ENCODE data around the gene PRDM10. TPM values are rescaled to one million over a fixed set of nuclear protein-coding genes. Genes with fewer than 3 reads are reported as not detected.

The PRDM10 gene
- total RNA-seq, 1 experiment from 2014 or later: 7.7 TPM

DNA sequence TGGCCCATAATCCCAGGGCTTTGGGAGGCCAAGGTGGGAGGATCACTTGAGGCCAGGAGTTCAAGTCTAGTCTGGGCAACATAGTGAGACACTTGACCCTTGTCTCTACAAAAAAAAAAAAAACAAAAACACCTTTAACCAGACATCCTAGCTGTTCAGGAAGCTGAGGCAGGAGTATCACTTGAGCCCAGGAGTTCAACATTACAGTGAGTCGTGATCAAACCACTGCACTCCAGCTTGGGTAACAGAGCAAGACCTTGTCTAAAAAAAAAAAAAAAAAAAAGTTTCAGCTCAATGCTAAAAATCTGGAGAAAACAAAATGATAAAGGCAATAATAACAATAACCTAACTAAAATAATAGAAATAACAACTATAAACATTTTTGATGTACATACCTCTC lies 44.5 kb upstream of the PRDM10 start:
- no peak overlapping the region for H3K23ac ChIP-seq (ENCODE audit: insufficient read length, low read depth, low read length)
- no peak overlapping the region for H2BK12ac ChIP-seq (ENCODE audit: insufficient read length, low read depth, low read length)
- WGBS (ENCODE audit: extremely low coverage, insufficient read length, low lambda C conversion rate): no CpG with 5 or more reads among the region's 1 CpG
- H3K4ac ChIP-seq (ENCODE audit: low read depth, low read length): no peak overlapping the region
- no peak overlapping the region for H4K8ac ChIP-seq (replicated peaks; ENCODE audit: insufficient read length, low read depth, low read length)
- H3T11ph ChIP-seq (ENCODE audit: low read length): no peak overlapping the region
- no peak overlapping the region for H4K91ac ChIP-seq (ENCODE audit: insufficient read length, low read depth, low read length)
- H2AK5ac ChIP-seq (ENCODE audit: insufficient read length, low read length): no peak overlapping the region
- TF ChIP-seq, protein P1, sequence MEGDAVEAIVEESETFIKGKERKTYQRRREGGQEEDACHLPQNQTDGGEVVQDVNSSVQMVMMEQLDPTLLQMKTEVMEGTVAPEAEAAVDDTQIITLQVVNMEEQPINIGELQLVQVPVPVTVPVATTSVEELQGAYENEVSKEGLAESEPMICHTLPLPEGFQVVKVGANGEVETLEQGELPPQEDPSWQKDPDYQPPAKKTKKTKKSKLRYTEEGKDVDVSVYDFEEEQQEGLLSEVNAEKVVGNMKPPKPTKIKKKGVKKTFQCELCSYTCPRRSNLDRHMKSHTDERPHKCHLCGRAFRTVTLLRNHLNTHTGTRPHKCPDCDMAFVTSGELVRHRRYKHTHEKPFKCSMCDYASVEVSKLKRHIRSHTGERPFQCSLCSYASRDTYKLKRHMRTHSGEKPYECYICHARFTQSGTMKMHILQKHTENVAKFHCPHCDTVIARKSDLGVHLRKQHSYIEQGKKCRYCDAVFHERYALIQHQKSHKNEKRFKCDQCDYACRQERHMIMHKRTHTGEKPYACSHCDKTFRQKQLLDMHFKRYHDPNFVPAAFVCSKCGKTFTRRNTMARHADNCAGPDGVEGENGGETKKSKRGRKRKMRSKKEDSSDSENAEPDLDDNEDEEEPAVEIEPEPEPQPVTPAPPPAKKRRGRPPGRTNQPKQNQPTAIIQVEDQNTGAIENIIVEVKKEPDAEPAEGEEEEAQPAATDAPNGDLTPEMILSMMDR (conservative IDR thresholded peaks at IDR 0.05): no peak
- H3K9me3 Mint-ChIP-seq: peaks cover 4 to 5% of the 10 kb centered on the region in 2 experiments; a peak in 4 of 5 replicates
- H3K14ac ChIP-seq (ENCODE audit: insufficient read depth, low read length): no peak overlapping the region
- H3K4me3 Mint-ChIP-seq: no peak overlapping the region
- no peak overlapping the region for H3K18ac ChIP-seq (ENCODE audit: insufficient read length, low read depth, low read length)
- H2BK20ac ChIP-seq (ENCODE audit: low read depth, low read length, poor library complexity, severe bottlenecking): no peak overlapping the region
- no peak overlapping the region for H2BK15ac ChIP-seq (ENCODE audit: low read depth, low read length)
- H3K79me1 ChIP-seq (ENCODE audit: insufficient read depth, low read depth, low read length, poor library complexity, severe bottlenecking): no peaks in the 10 kb centered on the region
- no peaks in the 10 kb centered on the region for H4K20me1 ChIP-seq (ENCODE audit: control insufficient read depth, insufficient read depth, insufficient read length)
- H3K9ac ChIP-seq (ENCODE audit: extremely low read depth, insufficient read length, low read length): no peak overlapping the region
- H4K5ac ChIP-seq (ENCODE audit: insufficient read length, low read depth, low read length): no peak overlapping the region
- DNase-seq: no peak
- no peak overlapping the region for H3K4me2 ChIP-seq (ENCODE audit: insufficient read depth, insufficient read length, low read length)
- H3K4me1 ChIP-seq (ENCODE audit: insufficient read depth, low read length): no peaks in the 10 kb centered on the region
- H2AFZ ChIP-seq (ENCODE audit: low read length): no peak overlapping the region
- H3K23me2 ChIP-seq (ENCODE audit: insufficient read length, low read depth, low read length, poor library complexity, severe bottlenecking): no peaks in the 10 kb centered on the region
- H3K79me2 ChIP-seq (ENCODE audit: insufficient read depth, low read length): no peaks in the 10 kb centered on the region
- no peak overlapping the region for H2BK5ac ChIP-seq (ENCODE audit: insufficient read length, low read length)
- peaks cover 4% of the 10 kb centered on the region; the same call in 1 of the 2 replicates for H3K27me3 Mint-ChIP-seq (ENCODE audit: low read depth)
- H3K9me3 ChIP-seq (ENCODE audit: control insufficient read depth, low read depth, low read length): no peaks in the 10 kb centered on the region
- H3K27me3 ChIP-seq (ENCODE audit: insufficient read depth, low read length): no peaks in the 10 kb centered on the region
- peaks cover 0 to 4% (median 0%) of the 10 kb centered on the region in 3 experiments; a peak in 2 of 7 replicates for H3K36me3 Mint-ChIP-seq (ENCODE audit: insufficient read depth in 1 of 3, low read depth in 3 of 3)
- H3K56ac ChIP-seq (ENCODE audit: insufficient read length, low read depth, low read length): no peak overlapping the region
- H3K27ac ChIP-seq (ENCODE audit: insufficient read length, low read depth, low read length): no peak overlapping the region
- H2BK120ac ChIP-seq (ENCODE audit: low read depth, low read length, poor library complexity, severe bottlenecking): no peak overlapping the region
- 0 out of 4 replicates have a peak, but pooled peaks cover 0 to 4% of the 10 kb centered on the region in 2 experiments for H3K4me1 Mint-ChIP-seq
- no peak overlapping the region for H3K27ac Mint-ChIP-seq

Data from H9 (cell line).